Common myeloid progenitor, CD34-positive (primary cell): ENCODE results near the gene COP1.

Experiments used
- CTCF ChIA-PET: fragments of 350-600 bp; sonication (Branson Sonifier 250); formaldehyde crosslinking; loops from one replicate; lab custom pipeline; 2021; ENCODE audit warnings: antibody characterized with exemption; lab: Charles Lee
- POLR2A ChIA-PET: fragments of 350-600 bp; sonication (Branson Sonifier 250); formaldehyde crosslinking; loops from one replicate; lab custom pipeline; 2021; ENCODE audit warnings: antibody characterized with exemption; lab: Charles Lee
- DNase-seq, 3 donors: peaks; one replicate each; pipeline versions ENCODE4 v3.0.0 to v3.0.0-alpha.2; 2013
- H3K27ac ChIP-seq, 2 experiments: 1 replicate in 1 of 2; 2 replicates in 1 of 2; pipeline ENCODE4 v1.7.0; 2013; ENCODE audit warnings: inconsistent platforms in 2 of 2, low read length in 2 of 2, mild to moderate bottlenecking in 2 of 2, low read depth in 1 of 2, moderate library complexity in 1 of 2; ENCODE audit not compliant: severe bottlenecking in 2 of 2, insufficient read depth in 1 of 2, poor library complexity in 1 of 2
- H3K27me3 ChIP-seq, 5 experiments: replicated peaks in 2 of 5; 1 replicate in 3 of 5; 2 replicates in 2 of 5; pipeline versions ENCODE4 v1.6.1 to v1.7.0; 2013; ENCODE audit warnings: low read length in 4 of 5, mild to moderate bottlenecking in 2 of 5, moderate library complexity in 2 of 5, inconsistent platforms in 1 of 5; ENCODE audit not compliant: insufficient read depth in 5 of 5, control insufficient read depth in 4 of 5
- H3K36me3 ChIP-seq, 4 experiments: 1 replicate in 2 of 4; 2 replicates in 2 of 4; pipeline versions ENCODE4 v1.6.1 to v1.7.0; 2013; ENCODE audit warnings: low read length in 3 of 4, control low read depth in 1 of 4, mild to moderate bottlenecking in 1 of 4; ENCODE audit not compliant: control insufficient read depth in 4 of 4, insufficient read depth in 4 of 4
- H3K4me1 ChIP-seq, 4 experiments: 1 replicate in 3 of 4; 2 replicates in 1 of 4; pipeline versions ENCODE4 v1.6.1 to v1.7.1; 2013; ENCODE audit warnings: low read length in 3 of 4, mild to moderate bottlenecking in 3 of 4, control low read depth in 1 of 4, inconsistent platforms in 1 of 4, moderate library complexity in 1 of 4; ENCODE audit not compliant: control insufficient read depth in 4 of 4, insufficient read depth in 4 of 4; ENCODE audit errors: control extremely low read depth in 1 of 4
- H3K4me3 ChIP-seq, 7 experiments: 1 replicate in 4 of 7; 2 replicates in 3 of 7; pipeline versions ENCODE4 v1.5.1 to v1.7.0; 2013; ENCODE audit warnings: mild to moderate bottlenecking in 7 of 7, low read length in 6 of 7, moderate library complexity in 6 of 7, inconsistent platforms in 2 of 7, low read depth in 2 of 7, control low read depth in 1 of 7; ENCODE audit not compliant: insufficient read depth in 4 of 7, control insufficient read depth in 1 of 7; ENCODE audit errors: extremely low read depth in 1 of 7
- H3K9me3 ChIP-seq, 5 experiments: 1 replicate in 4 of 5; 2 replicates in 1 of 5; pipeline versions ENCODE4 v1.6.1 to v1.7.1; 2013; ENCODE audit warnings: low read length in 4 of 5, mild to moderate bottlenecking in 2 of 5, inconsistent platforms in 1 of 5, low read depth in 1 of 5, moderate library complexity in 1 of 5; ENCODE audit not compliant: control insufficient read depth in 4 of 5, insufficient read depth in 2 of 5; ENCODE audit errors: control extremely low read depth in 1 of 5
- WGBS: methylation state at CpG from one replicate; pipeline ENCODE4 v1.1.5; 2013; ENCODE audit not compliant: insufficient coverage; 5-methylcytosine and 5-hydroxymethylcytosine counted together

The COP1 gene

DNA sequence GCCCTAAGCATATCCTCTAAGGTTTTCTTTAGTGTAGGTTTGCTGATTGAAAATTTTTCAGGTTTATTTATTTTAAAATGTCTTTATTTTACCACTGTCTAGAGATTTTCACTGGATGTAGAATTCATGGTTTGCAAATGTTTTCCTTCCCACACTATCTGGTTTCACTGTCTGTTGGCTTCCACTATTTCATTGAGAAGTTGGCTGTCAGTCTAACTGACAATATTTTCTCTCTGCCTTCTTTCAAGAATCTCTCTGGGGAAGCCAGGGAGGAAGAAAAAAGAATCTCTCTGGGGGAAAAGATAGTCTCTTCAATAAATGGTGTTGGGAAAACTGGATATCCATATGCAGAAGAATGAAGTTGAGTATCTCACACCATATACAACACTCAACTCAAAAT lies 226.0 kb downstream of the COP1 start:
- POLR2A ChIA-PET = no interaction called here
- H3K36me3 ChIP-seq = peaks cover 12 to 58% (median 37%) of the 10 kb centered on the region in 4 experiments
- H3K9me3 ChIP-seq = peaks cover 3 to 34% (median 24%) of the 10 kb centered on the region in 5 experiments
- DNase-seq = peak in 1 of 3 donors; percentile 19
- H3K4me3 ChIP-seq = no peak overlapping the region
- H3K27me3 ChIP-seq = no peaks in the 10 kb centered on the region
- CTCF ChIA-PET = no interaction called here
- no peak overlapping the region for H3K27ac ChIP-seq
- no peaks in the 10 kb centered on the region for H3K4me1 ChIP-seq

DNA sequence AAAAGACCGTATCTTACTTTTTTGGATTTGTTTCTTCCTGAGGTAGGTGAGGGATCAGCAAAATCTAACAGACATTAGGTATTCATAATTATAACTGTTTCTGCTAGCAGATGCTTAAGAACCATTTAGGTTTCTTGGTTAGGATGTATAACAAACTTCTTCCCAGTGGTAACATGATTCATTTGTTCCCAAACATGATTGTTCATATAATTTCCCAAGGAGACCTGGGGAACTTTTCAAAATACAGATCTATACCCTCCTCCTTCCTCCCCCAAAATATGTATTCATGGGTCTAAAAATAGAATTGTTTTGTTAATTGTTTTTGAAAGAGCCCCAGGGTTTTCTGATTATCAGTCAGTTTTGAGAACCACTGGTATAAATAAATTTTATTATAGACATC lies 228.2 kb downstream of the COP1 start:
- WGBS = no CpG with 5 or more reads among the region's 1 CpG
- no peak for DNase-seq
- Histone ChIP-seq H3K9me3 (peaks cover 3 to 24% (median 13%) of the 10 kb centered on the region in 5 experiments), H3K27ac (no peak overlapping the region), H3K4me3 (no peak overlapping the region), H3K36me3 (peaks cover 14 to 36% (median 26%) of the 10 kb centered on the region in 4 experiments), H3K4me1 (no peaks in the 10 kb centered on the region), H3K27me3 (no peaks in the 10 kb centered on the region)
- POLR2A ChIA-PET = no interaction called here
- CTCF ChIA-PET = no interaction called here

DNA sequence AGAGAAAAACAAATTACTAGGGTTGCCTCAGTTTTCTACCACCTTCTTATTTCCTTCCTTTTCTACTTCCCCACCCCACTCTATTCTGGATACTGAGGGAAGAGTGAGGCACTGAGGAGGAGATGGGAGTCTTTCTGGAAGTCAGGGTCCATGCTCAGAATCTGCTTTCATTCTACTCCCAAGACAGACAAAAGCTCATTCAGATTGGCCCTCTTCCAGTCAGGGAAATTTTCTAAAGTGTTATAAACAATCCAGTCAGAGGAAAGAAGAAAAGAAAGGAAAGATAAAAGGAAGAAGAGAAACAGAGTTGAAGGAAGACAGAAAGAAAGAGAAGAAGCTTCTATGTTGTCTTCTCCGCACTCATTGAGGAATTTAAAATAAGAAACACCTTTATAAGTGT lies 228.6 kb downstream of the COP1 start:
- Histone ChIP-seq H3K9me3 (peaks cover 3 to 20% (median 10%) of the 10 kb centered on the region in 5 experiments), H3K36me3 (peaks cover 12 to 32% (median 23%) of the 10 kb centered on the region in 4 experiments), H3K4me3 (no peak overlapping the region), H3K27me3 (no peaks in the 10 kb centered on the region), H3K4me1 (no peaks in the 10 kb centered on the region), H3K27ac (no peak overlapping the region)
- POLR2A ChIA-PET = no interaction called here
- DNase-seq = no peak
- CTCF ChIA-PET = no interaction called here
- no CpG with 5 or more reads among the region's 1 CpG for WGBS

DNA sequence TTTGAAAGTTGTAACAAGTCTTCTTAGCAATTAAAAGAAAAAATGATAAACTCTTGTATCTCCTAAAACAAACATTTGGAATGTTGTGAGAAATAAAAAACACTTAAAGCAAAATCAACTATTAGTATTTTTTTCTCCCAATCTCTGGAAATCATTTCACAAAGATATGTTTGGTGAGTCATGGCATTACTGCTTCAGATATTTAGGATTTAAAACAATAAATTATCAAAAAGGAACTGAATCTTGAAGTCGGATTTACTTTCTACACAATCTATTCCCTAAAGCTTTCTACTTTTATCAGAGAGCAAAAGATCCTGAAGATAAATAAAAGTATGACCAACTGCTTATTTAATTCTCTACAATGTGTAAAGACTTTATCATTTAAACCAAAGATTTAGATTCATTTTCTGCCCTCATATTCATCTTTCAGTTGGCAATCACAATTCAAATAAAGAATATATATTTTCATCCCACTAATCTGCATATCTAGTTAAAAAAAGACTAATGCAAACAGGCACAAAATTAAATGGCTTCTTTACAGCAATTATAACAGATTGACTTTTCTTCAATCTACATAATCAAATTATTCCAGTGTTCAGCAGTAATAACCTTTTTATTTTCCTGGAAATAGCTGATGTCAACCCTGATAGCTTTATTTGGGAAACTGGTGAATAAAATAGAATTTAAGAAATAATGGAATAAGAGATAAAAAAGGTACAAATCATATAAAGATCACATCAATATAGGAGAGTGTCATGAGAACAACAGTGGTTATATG lies 230.0 kb downstream of the COP1 start:
- Histone ChIP-seq H3K36me3 (peaks cover 7 to 20% (median 15%) of the 10 kb centered on the region in 4 experiments), H3K9me3 (peaks cover 0 to 7% (median 3%) of the 10 kb centered on the region in 5 experiments), H3K27me3 (no peaks in the 10 kb centered on the region), H3K4me3 (no peak overlapping the region), H3K4me1 (no peaks in the 10 kb centered on the region), H3K27ac (no peak overlapping the region)
- CTCF ChIA-PET = no interaction called here
- POLR2A ChIA-PET = no interaction called here
- DNase-seq = no peak
- no CpG with 5 or more reads among the region's 1 CpG for WGBS

DNA sequence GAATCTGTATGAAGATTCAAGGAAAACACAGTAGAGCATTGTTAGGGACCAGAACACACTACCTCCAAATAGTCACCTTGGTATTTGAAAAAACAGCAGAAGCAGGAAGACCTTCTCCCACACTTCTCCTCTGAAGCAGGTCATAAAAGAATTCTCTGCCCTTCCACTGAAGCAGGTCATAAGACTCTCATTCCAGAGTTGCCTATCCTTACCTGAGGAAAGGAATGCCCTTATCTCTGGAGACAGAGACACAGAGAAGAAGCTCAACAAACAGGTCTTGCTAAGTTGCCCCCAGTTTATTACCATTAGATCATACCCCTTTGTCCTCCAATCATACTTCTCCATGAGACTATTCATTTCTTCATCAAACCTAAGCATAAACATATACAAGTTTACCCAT lies 237.9 kb downstream of the COP1 start:
- H3K4me3 ChIP-seq = no peak overlapping the region
- peaks cover 0 to 4% (median 0%) of the 10 kb centered on the region in 4 experiments for H3K4me1 ChIP-seq
- no peak overlapping the region for H3K27ac ChIP-seq
- H3K9me3 ChIP-seq = no peaks in the 10 kb centered on the region
- H3K36me3 ChIP-seq = peaks cover 17 to 28% (median 22%) of the 10 kb centered on the region in 4 experiments
- H3K27me3 ChIP-seq = no peaks in the 10 kb centered on the region
- no peak for DNase-seq
- ChIA-PET POLR2A (no interaction called here), CTCF (no interaction called here)

DNA sequence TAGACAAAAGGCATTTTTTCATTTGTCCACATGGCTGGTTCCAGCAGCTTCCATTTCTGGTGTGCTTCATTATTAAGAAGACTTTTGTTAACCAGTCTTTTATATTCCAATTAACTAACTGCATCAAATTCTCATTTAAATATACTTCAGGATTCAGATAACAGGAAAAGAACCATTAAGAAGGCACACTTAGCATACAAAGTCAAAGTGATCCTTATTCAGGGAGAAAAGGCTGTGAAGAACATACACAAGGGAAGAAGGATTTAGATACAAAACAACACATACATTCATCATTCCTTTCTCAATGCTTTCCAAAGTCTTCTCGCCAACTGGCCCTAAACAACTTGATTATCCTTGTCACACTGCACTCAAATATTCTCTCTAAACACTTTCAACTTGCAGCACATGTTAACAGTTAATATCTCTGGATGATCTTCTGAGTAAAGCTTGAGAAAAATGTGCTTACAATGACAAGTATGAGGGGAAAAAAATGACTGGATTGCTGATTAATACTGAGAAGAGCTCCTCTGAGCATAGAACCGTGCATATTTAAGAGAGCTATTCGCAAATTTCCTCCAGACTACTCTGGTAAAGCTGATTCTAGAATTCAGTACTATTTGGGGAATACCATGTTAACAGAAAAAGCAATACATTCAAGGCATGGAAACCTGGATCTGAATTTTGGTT lies 238.5 kb downstream of the COP1 start:
- H3K9me3 ChIP-seq = no peaks in the 10 kb centered on the region
- H3K27ac ChIP-seq = no peak overlapping the region
- H3K4me3 ChIP-seq = no peak overlapping the region
- peaks cover 0 to 4% (median 0%) of the 10 kb centered on the region in 4 experiments for H3K4me1 ChIP-seq
- peaks cover 17 to 28% (median 20%) of the 10 kb centered on the region in 4 experiments for H3K36me3 ChIP-seq
- ChIA-PET CTCF (no interaction called here), POLR2A (no interaction called here)
- H3K27me3 ChIP-seq = no peaks in the 10 kb centered on the region
- no peak for DNase-seq
- WGBS = 100% methylated on average over 2 of the region's 3 CpGs

DNA sequence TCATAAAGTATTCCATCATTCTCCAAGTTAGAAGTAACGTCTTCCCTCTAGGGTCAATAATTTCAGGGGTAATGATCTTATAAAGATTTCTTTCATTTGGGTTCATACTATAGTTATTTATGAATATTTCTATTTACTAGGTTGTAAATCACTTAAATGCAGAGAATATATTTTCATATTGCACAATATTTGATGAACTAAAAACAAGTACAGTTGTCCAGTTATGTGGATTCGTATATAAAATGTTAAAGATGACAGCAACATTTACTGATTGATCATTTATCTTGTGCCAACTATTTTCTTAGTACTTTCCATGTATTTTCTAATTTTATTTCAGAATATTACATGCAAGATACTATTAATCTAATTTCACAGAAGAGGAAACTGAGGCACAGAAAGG lies 243.3 kb downstream of the COP1 start:
- ChIA-PET CTCF (no interaction called here), POLR2A (no interaction called here)
- Histone ChIP-seq H3K9me3 (peaks cover 0 to 2% (median 0%) of the 10 kb centered on the region in 5 experiments), H3K27me3 (no peaks in the 10 kb centered on the region), H3K4me3 (no peak overlapping the region), H3K4me1 (peaks cover 0 to 4% (median 0%) of the 10 kb centered on the region in 4 experiments), H3K36me3 (peaks cover 5 to 25% (median 14%) of the 10 kb centered on the region in 4 experiments), H3K27ac (no peak overlapping the region)
- DNase-seq = no peak
- WGBS = no CpG with 5 or more reads among the region's 2 CpGs
